H7 (cell line): ENCODE measurements around the gene PPM1J. TPM values are rescaled to one million over a fixed set of nuclear protein-coding genes. Genes with fewer than 3 reads are reported as not detected.

Experiments
- DNase-seq: peaks from one replicate; pipeline ENCODE4 v3.0.0; 2012
- H3K27me3 ChIP-seq: 2 replicates; pipeline ENCODE4 v1.6.0; 2011; ENCODE audit warnings: mild to moderate bottlenecking, low read length; ENCODE audit not compliant: control insufficient read depth, insufficient read depth
- H3K36me3 ChIP-seq: replicated peaks from 2 replicates; pipeline ENCODE4 v1.5.1; 2011; ENCODE audit warnings: low read length; ENCODE audit not compliant: control insufficient read depth, insufficient read depth
- H3K4me3 ChIP-seq: 2 replicates; pipeline ENCODE4 v1.5.1; 2011; ENCODE audit warnings: low read depth, mild to moderate bottlenecking, control low read depth, low read length, moderate library complexity; ENCODE audit not compliant: insufficient read depth
- total RNA-seq: library from RNA; depleted of rRNA; stranded (reverse); fragments of >200 nt; shearing (Covaris generic); gene quantifications from 2 replicates; pipeline ENCODE4 v1.2.3, GENCODE V29; 2014

Gene PPM1J
- total RNA-seq, 1 experiment from 2014 or later, result 4.6 TPM

DNA sequence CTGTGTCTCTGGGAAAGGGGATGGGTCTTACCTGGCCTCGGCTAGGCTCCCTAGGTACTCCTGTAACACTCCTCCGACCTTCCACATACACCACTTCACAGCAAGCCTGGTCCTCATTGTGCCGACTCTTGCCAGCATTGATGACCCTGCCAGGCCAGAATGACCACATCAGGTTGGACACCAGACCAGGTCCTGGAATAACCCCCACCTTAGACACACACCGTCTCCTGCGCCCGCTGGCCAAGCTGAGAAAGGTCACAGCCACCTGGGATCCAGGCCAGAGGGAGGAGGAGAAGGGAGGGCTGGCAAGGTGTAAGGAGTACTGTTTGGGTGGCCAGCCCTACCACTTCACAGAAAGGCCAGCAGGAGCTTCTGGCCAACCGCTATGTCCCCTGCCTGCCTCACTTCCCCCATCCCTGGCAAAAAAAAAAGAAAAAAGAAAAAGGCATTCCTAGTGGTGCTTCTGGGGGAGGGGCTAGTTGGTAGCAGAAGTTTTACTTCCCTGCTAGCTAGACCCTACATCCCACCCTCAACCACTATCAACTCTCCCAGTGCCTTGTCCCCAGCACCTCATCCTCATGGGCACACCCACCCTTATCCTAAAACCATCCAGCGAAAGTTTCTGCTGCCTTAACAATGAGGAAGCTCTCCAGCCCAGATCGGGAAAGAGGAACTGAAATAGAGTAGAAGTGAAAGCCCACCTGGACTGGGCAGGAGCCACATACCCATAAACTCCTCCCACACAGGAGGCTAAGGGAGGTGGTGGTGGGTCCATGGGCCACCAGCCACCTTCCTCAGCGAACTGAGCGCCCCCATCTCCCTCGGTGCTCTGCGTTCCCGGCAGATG lies 1.4 kb downstream of the PPM1J start:
- H3K36me3 ChIP-seq, result peaks cover 3% of the 10 kb centered on the region
- H3K4me3 ChIP-seq, result peak overlapping the region; percentile 81
- H3K27me3 ChIP-seq, result peaks cover 42% of the 10 kb centered on the region
- peak; percentile 56 for DNase-seq

- Histone ChIP-seq H3K27me3 (peaks cover 39% of the 10 kb centered on the region), H3K36me3 (peaks cover 3% of the 10 kb centered on the region), H3K4me3 (no peak overlapping the region)
- DNase-seq, result no peak
Observed at GRCh38 chr1:112712701-112713128, 2.4 kb downstream of the PPM1J start.

GRCh38 chr1:112712191-112712590 lies 2.9 kb downstream of the PPM1J start:
- DNase-seq, result no peak
- H3K36me3 ChIP-seq, result peaks cover 3% of the 10 kb centered on the region
- H3K4me3 ChIP-seq, result no peak overlapping the region
- peaks cover 39% of the 10 kb centered on the region for H3K27me3 ChIP-seq

- H3K27me3 ChIP-seq, result peaks cover 39% of the 10 kb centered on the region
- DNase-seq, result no peak
- peaks cover 3% of the 10 kb centered on the region for H3K36me3 ChIP-seq
- no peak overlapping the region for H3K4me3 ChIP-seq
Observed at GRCh38 chr1:112711670-112712069, 3.5 kb downstream of the PPM1J start.

DNA sequence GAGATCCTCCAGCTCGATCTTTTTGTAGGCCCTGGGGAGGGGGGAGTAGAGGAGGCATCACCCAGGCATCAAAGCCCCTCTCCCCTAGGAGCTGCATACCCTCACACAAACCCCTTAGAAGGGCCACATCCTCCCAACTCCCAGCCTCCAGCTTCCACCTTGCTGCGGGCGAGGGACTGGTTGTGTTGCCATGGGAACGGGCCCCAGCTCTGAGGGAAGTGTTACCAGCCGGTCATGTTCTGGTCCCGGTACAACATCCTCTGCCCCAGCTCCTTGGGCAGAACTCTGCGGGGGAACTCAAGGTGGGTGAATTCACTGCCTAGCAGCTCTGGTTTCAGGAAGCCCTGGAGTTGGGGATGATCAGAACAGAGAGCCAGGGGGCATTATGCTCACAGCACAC lies 4.1 kb downstream of the PPM1J start:
- DNase-seq, result peak; percentile 73
- Histone ChIP-seq H3K36me3 (peaks cover 3% of the 10 kb centered on the region), H3K27me3 (peaks cover 40% of the 10 kb centered on the region), H3K4me3 (no peak overlapping the region)

DNA sequence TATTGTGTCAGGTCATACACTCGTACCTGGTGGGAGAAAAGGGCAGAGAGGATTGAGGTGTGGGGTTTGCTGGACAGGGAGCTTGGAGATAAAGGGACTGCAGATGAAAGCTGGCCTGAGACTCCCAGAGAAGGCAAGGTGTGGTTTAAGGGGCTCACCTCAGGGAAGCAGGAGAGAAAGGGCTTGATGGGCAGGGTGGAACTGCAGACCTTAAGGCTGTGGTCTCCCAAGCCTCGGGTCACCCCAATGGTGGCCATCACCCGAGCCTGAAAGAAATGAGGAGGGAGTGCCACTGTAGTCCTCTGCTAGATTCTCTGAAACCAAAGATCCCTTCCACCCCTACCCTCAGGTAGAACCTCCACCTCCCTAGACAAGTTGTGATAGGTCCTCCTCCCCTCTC lies 4.5 kb downstream of the PPM1J start:
- peaks cover 40% of the 10 kb centered on the region for H3K27me3 ChIP-seq
- no peak overlapping the region for H3K4me3 ChIP-seq
- H3K36me3 ChIP-seq, result peaks cover 3% of the 10 kb centered on the region
- DNase-seq, result no peak

GRCh38 chr1:112710159-112710558 lies 5.0 kb downstream of the PPM1J start:
- no peak for DNase-seq
- Histone ChIP-seq H3K36me3 (peaks cover 3% of the 10 kb centered on the region), H3K4me3 (no peak overlapping the region), H3K27me3 (peaks cover 38% of the 10 kb centered on the region)

DNA sequence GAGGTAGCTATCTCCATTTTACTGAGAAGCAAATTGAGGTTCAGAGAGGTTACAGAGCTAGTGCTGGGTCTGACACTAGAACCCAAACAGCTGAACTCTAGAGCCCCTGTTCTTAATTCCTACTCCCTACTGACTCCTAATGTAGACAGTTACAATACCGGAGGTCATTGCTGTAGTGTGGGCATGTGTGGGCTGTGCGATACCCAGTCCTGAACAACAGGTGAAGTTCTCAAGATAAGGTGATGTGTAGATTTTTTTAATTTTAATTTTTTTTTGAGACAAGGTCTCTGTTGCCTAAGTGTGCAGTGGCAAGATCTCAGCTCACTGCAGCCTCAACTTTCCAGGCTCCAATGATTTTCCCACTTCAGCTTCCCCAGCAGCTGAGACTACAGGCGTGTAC lies 6.6 kb downstream of the PPM1J start:
- DNase-seq, result no peak
- no peak overlapping the region for H3K4me3 ChIP-seq
- peaks cover 3% of the 10 kb centered on the region for H3K36me3 ChIP-seq
- H3K27me3 ChIP-seq, result peaks cover 34% of the 10 kb centered on the region

DNA sequence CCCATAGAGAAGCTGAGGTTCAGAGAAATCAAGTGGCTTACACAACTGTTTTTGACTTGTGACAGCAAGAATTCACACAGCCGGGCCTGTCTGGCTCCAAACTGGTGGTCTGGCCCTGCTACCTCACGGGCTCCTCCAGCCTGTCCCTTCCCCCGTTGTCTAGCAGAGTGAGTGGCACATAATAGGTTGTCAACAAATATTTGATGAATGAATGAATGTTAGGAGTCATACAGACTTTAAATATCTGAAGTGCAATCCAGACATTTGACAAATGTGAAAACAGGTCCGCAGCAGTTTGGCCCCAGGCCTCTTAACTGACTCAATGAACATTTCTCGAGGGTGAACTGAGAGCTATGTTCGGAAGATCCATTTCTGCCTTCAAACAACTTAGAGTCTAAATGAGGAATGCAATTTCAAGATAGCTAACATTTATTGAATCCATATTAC lies 7.1 kb downstream of the PPM1J start:
- peaks cover 3% of the 10 kb centered on the region for H3K36me3 ChIP-seq
- H3K4me3 ChIP-seq, result no peak overlapping the region
- no peak for DNase-seq
- peaks cover 33% of the 10 kb centered on the region for H3K27me3 ChIP-seq

DNA sequence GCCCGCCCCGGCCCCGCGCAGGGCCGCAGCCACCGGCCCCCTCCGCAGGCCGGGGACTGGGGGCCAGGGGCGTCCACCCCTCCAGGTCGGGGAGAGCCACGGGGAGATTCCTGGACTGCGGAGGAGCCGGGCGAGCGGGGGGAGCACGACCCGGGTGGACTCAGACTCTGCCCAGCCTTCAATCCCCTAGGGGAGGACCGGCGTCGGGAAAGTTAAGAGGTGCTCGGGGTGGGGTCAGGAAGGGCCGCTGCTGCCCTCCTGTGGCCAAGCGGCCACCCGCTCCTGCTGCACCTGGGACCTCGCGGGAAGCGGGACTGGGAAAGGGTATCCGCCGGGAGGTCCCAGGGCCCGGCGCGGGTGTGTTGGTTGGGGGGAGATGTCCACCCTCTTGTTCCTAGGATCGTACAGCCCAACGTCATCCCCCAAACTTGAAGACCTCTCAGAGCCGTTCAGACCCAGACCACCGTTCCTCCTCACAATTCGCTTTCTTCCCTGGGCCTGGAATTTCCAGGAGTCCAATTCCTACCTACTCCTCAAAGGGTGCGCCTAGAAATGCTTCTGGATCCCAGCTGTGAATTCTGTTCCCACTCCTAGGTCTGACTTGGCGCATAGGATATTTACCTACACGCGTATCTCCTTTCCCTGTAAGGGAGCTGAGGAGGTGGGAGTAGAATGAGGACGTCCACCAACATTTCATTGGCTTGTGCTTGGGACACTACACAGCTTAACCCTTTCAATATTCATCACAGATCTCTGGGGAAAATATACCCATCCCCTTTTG lies 7.7 kb downstream of the PPM1J start:
- peaks cover 3% of the 10 kb centered on the region for H3K36me3 ChIP-seq
- peak; percentile 97 for DNase-seq
- H3K27me3 ChIP-seq, result peaks cover 37% of the 10 kb centered on the region
- peak overlapping the region; percentile 92 for H3K4me3 ChIP-seq

DNA sequence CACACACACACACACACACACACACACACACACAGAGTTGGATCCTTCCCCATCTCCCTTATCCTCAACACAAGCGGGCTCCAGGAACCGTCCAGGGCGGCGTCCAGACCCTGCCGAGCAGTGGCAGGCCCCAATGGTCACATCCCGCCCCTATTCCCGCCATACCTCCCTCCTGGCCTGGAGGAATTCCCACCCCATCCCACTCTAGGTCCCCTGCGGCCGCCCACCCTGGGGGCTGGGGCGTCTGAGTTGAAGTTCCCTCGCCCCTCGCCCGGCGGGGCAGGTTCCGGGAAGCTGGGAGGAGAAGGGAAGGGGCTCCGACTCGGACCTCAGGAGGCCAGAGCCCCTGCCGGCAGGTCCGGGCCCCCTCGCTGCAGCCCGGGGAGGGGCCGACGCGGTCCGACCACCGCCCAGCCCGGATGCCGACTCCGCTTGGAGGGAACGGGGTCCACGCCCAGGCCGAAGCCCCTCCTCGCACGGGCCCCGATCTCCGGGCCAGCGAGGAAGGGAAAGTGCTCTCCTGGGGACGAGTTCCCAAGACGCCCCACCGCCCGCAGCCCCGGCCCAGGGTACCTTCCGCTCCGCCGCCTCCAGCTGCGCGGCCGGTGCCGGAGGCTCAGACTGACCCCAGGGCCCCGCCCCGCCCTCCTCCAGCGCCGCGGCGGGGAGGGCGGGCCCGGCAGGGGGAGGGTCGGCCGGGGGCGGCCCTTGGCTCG lies 8.5 kb downstream of the PPM1J start, which contains the start of gene RHOC:
Gene RHOC, minus strand, starts transcription at position 623 of the 716 bp plus-strand sequence. CDS start 3,328 bp downstream, outside the sequence.
- Histone ChIP-seq H3K4me3 (peak within 1 kb of the TSS; percentile 92), H3K27me3 (peaks cover 40% of the 10 kb centered on the region), H3K36me3 (peaks cover 3% of the 10 kb centered on the region)
- DNase-seq, result peak; percentile 97

DNA sequence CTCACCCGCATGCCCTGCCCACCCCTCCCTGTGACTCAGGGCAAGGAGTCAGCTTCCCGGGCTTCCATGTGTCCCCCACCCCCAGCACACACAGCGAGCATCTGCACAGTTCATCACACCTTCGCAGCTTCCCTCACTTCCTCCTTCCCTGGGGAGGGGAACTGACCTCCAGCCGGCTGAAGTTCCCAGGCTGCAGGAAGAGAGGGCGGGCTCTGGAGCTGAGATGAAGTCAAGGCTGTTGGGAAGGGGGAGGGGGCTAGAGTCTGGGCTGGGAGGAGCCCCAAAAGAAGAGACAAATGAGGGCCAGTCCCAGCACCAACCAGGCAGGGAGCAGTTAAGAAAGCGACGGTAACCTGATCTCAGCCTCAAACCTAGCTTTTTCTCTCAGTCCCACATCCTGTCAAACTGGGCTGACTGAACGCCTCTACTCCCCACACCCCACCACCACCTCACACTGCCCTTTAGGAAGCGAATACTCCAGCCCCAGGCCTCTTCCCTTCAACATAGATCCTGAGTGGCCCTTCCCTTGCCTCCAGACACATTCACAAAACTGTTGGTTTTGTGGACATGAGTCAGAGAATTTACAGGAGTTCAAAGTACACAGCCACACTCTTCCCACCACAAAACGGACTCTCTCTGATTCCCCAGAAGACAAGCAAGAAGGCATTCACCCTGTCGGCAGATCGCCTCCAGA lies 10.1 kb downstream of the PPM1J start:
- Histone ChIP-seq H3K27me3 (peaks cover 34% of the 10 kb centered on the region), H3K36me3 (no peaks in the 10 kb centered on the region; the same call in none of the 2 replicates), H3K4me3 (peak overlapping the region; percentile 92)
- DNase-seq, result peak; percentile 96

- peaks cover 3% of the 10 kb centered on the region for H3K36me3 ChIP-seq
- H3K27me3 ChIP-seq, result peaks cover 40% of the 10 kb centered on the region
- no peak for DNase-seq
- peak overlapping the region; percentile 20 for H3K4me3 ChIP-seq
Observed at GRCh38 chr1:112704391-112704933, 10.7 kb downstream of the PPM1J start.
